OCI-LY1 (cell line): ENCODE data around the gene CD6.

Experiments
- H2AFZ ChIP-seq: fragments of 200-600 bp; sonication (generic), shearing (Covaris generic); 2 replicates; pipeline ENCODE4 v1.6.0; 2014; ENCODE audit warnings: antibody characterized with exemption, mild to moderate bottlenecking, low read length
- H3F3A ChIP-seq: fragments of 200-600 bp; sonication (generic), shearing (Covaris generic); 2 replicates; pipeline ENCODE4 v1.6.0; 2014; ENCODE audit warnings: mild to moderate bottlenecking, antibody characterized with exemption, low read length, moderate library complexity; ENCODE audit not compliant: insufficient read depth
- H3K27ac ChIP-seq: fragments of 200-600 bp; sonication (generic); 2 replicates; pipeline ENCODE4 v1.5.1; 2014; ENCODE audit warnings: low read length, mixed run types, mild to moderate bottlenecking, low read depth; ENCODE audit not compliant: poor library complexity, severe bottlenecking
- H3K27me3 ChIP-seq: fragments of 200-600 bp; sonication (generic); 2 replicates; pipeline ENCODE4 v1.6.0; 2014; ENCODE audit warnings: antibody characterized with exemption, mild to moderate bottlenecking, low read length, moderate library complexity; ENCODE audit not compliant: insufficient read depth
- H3K36me3 ChIP-seq: fragments of 200-600 bp; sonication (generic); 2 replicates; pipeline ENCODE4 v1.6.1; 2014; ENCODE audit warnings: mild to moderate bottlenecking, antibody characterized with exemption, low read length, moderate library complexity, mixed read lengths; ENCODE audit not compliant: insufficient read depth
- H3K4me1 ChIP-seq: fragments of 200-600 bp; sonication (generic); 2 replicates; pipeline ENCODE4 v1.5.1; 2014; ENCODE audit warnings: mild to moderate bottlenecking, low read length, moderate library complexity; ENCODE audit not compliant: insufficient read depth, severe bottlenecking
- H3K4me2 ChIP-seq: fragments of 200-600 bp; sonication (generic), shearing (Covaris generic); 2 replicates; pipeline ENCODE4 v1.6.1; 2014; ENCODE audit warnings: low read length
- H3K4me3 ChIP-seq: fragments of 200-600 bp; sonication (generic); 2 replicates; pipeline ENCODE4 v1.5.1; 2014; ENCODE audit warnings: low read length, low read depth, mild to moderate bottlenecking, mixed read lengths; ENCODE audit not compliant: poor library complexity, severe bottlenecking
- H3K79me2 ChIP-seq: fragments of 200-600 bp; shearing (Covaris generic); 2 replicates; pipeline ENCODE4 v1.6.1; 2016; ENCODE audit warnings: mixed run types, low read length, mixed read lengths; ENCODE audit not compliant: insufficient read depth
- H3K9ac ChIP-seq: fragments of 200-600 bp; sonication (generic), shearing (Covaris generic); 2 replicates; pipeline ENCODE4 v1.6.1; 2014; ENCODE audit warnings: mild to moderate bottlenecking, low read length, mixed read lengths
- H3K9me2 ChIP-seq: fragments of 200-600 bp; sonication (generic), shearing (Covaris generic); 2 replicates; pipeline ENCODE4 v1.6.1; 2014; ENCODE audit warnings: low read depth, mild to moderate bottlenecking, low read length, mixed read lengths
- H3K9me3 ChIP-seq: fragments of 200-600 bp; shearing (Covaris generic); 2 replicates; pipeline ENCODE4 v1.6.1; 2014; ENCODE audit warnings: low read length, mixed read lengths
- H4K20me1 ChIP-seq: fragments of 200-600 bp; sonication (generic), shearing (Covaris generic); 2 replicates; pipeline ENCODE4 v1.6.0; 2016; ENCODE audit warnings: mild to moderate bottlenecking, low read length; ENCODE audit not compliant: insufficient read depth
- EZH2 ChIP-seq: fragments of 200-600 bp; sonication (generic), shearing (Covaris generic); IDR thresholded peaks from 2 replicates; pipeline ENCODE4 v1.8.0; 2017; ENCODE audit warnings: borderline replicate concordance, mixed run types, mild to moderate bottlenecking, antibody characterized with exemption, low read length, moderate library complexity, mixed read lengths
- TF ChIP-seq, protein P1 (sequence below): fragments of 200-600 bp; sonication (generic), shearing (Covaris generic); IDR thresholded peaks from 2 replicates; pipeline ENCODE4 v1.5.1; 2017; ENCODE audit warnings: mild to moderate bottlenecking, antibody characterized with exemption, low read length, moderate library complexity, mixed read lengths

The CD6 gene

GRCh38 chr11:60993615-60994014, 22.1 kb downstream of the CD6 start:
- H3K9me2 ChIP-seq, result no peaks in the 10 kb centered on the region
- H3K79me2 ChIP-seq, result no peaks in the 10 kb centered on the region
- TF ChIP-seq, protein P1, sequence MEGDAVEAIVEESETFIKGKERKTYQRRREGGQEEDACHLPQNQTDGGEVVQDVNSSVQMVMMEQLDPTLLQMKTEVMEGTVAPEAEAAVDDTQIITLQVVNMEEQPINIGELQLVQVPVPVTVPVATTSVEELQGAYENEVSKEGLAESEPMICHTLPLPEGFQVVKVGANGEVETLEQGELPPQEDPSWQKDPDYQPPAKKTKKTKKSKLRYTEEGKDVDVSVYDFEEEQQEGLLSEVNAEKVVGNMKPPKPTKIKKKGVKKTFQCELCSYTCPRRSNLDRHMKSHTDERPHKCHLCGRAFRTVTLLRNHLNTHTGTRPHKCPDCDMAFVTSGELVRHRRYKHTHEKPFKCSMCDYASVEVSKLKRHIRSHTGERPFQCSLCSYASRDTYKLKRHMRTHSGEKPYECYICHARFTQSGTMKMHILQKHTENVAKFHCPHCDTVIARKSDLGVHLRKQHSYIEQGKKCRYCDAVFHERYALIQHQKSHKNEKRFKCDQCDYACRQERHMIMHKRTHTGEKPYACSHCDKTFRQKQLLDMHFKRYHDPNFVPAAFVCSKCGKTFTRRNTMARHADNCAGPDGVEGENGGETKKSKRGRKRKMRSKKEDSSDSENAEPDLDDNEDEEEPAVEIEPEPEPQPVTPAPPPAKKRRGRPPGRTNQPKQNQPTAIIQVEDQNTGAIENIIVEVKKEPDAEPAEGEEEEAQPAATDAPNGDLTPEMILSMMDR, result no peak
- no peak for TF ChIP-seq EZH2
- no peak overlapping the region for H2AFZ ChIP-seq
- no peaks in the 10 kb centered on the region; the same call in 1 of the 2 replicates for H3K27me3 ChIP-seq
- no peak overlapping the region for H3K27ac ChIP-seq
- no peak overlapping the region for H3K9ac ChIP-seq
- no peak overlapping the region for H3K4me2 ChIP-seq
- H3K9me3 ChIP-seq, result no peaks in the 10 kb centered on the region
- H4K20me1 ChIP-seq, result no peaks in the 10 kb centered on the region
- H3K36me3 ChIP-seq, result no peaks in the 10 kb centered on the region
- no peak overlapping the region for H3K4me3 ChIP-seq
- H3F3A ChIP-seq, result no peaks in the 10 kb centered on the region
- peaks cover 6% of the 10 kb centered on the region for H3K4me1 ChIP-seq

DNA sequence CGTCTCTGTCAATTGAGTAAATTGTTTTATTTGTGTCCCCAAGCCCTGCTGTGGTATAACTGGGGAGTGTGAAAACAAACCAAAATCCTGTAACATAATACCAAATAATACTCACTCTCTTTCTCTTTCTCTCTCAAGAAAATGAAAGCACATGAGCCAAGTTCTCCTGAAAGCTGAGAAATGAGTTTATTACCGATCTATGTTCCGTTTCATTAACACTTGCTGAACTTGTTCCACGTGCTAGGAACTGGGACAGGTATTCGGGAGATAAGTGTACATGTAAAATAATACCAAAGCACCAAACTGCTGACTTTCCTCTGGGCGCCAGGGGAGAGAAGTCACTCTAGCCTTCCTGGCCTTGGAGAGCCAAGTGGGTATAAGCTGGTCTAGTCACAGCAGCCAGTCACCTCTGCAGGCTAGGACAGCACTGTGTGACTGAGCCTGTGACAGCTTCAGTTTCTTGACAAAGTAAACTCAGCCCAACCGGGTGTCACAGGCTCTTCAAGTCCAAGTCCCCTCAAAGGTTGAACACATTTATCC, 23.1 kb downstream of the CD6 start:
- H4K20me1 ChIP-seq, result no peaks in the 10 kb centered on the region
- no peaks in the 10 kb centered on the region for H3K79me2 ChIP-seq
- H3K9me2 ChIP-seq, result no peaks in the 10 kb centered on the region
- no peak overlapping the region for H3K27ac ChIP-seq
- no peaks in the 10 kb centered on the region for H3K4me1 ChIP-seq
- H3K27me3 ChIP-seq, result no peaks in the 10 kb centered on the region
- TF ChIP-seq EZH2, result no peak
- TF ChIP-seq, protein P1, result no peak
- no peak overlapping the region for H2AFZ ChIP-seq
- H3K4me2 ChIP-seq, result no peak overlapping the region
- H3K9ac ChIP-seq, result no peak overlapping the region
- no peaks in the 10 kb centered on the region for H3F3A ChIP-seq
- H3K9me3 ChIP-seq, result no peaks in the 10 kb centered on the region
- H3K36me3 ChIP-seq, result no peaks in the 10 kb centered on the region
- no peak overlapping the region for H3K4me3 ChIP-seq

DNA sequence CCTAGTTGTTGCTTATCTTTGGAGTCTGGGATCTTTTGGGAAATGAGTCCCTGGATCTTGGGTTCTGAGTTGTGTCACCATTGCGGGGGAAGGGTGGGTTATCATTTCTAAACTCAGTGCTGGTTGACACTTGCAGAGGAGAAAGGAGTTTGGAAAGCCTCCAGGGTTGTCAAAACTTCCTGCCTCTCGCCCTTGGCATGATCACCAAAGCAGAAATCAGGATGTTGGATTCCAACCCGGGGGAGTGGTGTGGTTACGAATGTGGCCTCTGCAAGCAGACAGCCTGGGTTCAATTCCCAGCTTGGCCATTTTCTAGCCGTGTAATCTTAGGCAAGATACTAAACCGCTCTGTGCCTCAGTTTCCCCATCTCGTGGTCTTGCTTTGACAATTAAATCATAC, 24.3 kb downstream of the CD6 start:
- H3K79me2 ChIP-seq, result no peaks in the 10 kb centered on the region
- H3K9me3 ChIP-seq, result no peaks in the 10 kb centered on the region
- H3K27me3 ChIP-seq, result no peaks in the 10 kb centered on the region; the same call in 1 of the 2 replicates
- H3K27ac ChIP-seq, result no peak overlapping the region
- H3K36me3 ChIP-seq, result no peaks in the 10 kb centered on the region
- no peak overlapping the region for H2AFZ ChIP-seq
- H3K4me2 ChIP-seq, result no peak overlapping the region
- no peak overlapping the region for H3K9ac ChIP-seq
- no peaks in the 10 kb centered on the region for H3K4me1 ChIP-seq
- H3F3A ChIP-seq, result no peaks in the 10 kb centered on the region
- no peaks in the 10 kb centered on the region for H3K9me2 ChIP-seq
- H4K20me1 ChIP-seq, result no peaks in the 10 kb centered on the region
- H3K4me3 ChIP-seq, result no peak overlapping the region
- TF ChIP-seq EZH2, result no peak
- TF ChIP-seq, protein P1, result no peak
